Loucy (cell line): ENCODE results near the gene CFAP53.

Experiments used
- H2AFZ ChIP-seq: fragments of 200-600 bp; sonication (generic); 2 replicates; pipeline ENCODE4 v1.6.0; 2016; ENCODE audit warnings: antibody characterized with exemption, mild to moderate bottlenecking, low read length, moderate library complexity
- H3F3A ChIP-seq: fragments of 200-600 bp; 2 replicates; pipeline ENCODE4 v1.6.0; 2016; ENCODE audit warnings: antibody characterized with exemption, low read depth, mild to moderate bottlenecking
- H3K27me3 ChIP-seq: fragments of 200-600 bp; sonication (generic); 2 replicates; pipeline ENCODE4 v1.6.1; 2014; ENCODE audit warnings: low read length, mild to moderate bottlenecking; ENCODE audit not compliant: insufficient read depth, poor library complexity, severe bottlenecking
- H3K36me3 ChIP-seq: fragments of 200-600 bp; sonication (generic); 2 replicates; pipeline ENCODE4 v1.6.1; 2016; ENCODE audit warnings: low read length; ENCODE audit not compliant: insufficient read depth
- H3K4me1 ChIP-seq: fragments of 200-600 bp; sonication (generic); 2 replicates; pipeline ENCODE4 v1.5.1; 2014; ENCODE audit warnings: low read length, mild to moderate bottlenecking; ENCODE audit not compliant: insufficient read depth, poor library complexity, severe bottlenecking
- H3K4me2 ChIP-seq: fragments of 200-600 bp; sonication (generic); 2 replicates; pipeline ENCODE4 v1.6.0; 2014; ENCODE audit warnings: antibody characterized with exemption, low read length, low read depth, mild to moderate bottlenecking; ENCODE audit not compliant: poor library complexity, severe bottlenecking
- H3K4me3 ChIP-seq: fragments of 200-600 bp; sonication (generic); 2 replicates; pipeline ENCODE4 v1.5.1; 2014; ENCODE audit warnings: low read length, mild to moderate bottlenecking, mixed read lengths; ENCODE audit not compliant: poor library complexity, severe bottlenecking
- H3K79me2 ChIP-seq: fragments of 200-600 bp; sonication (generic); 2 replicates; pipeline ENCODE4 v1.6.1; 2014; ENCODE audit warnings: low read length; ENCODE audit not compliant: insufficient read depth
- H3K9ac ChIP-seq: fragments of 200-600 bp; sonication (generic); 2 replicates; pipeline ENCODE4 v1.6.0; 2014; ENCODE audit warnings: mild to moderate bottlenecking, low read depth, low read length, moderate library complexity; ENCODE audit not compliant: poor library complexity, severe bottlenecking
- H3K9me2 ChIP-seq: fragments of 200-600 bp; sonication (generic); replicated peaks from 2 replicates; pipeline ENCODE4 v1.6.1; 2016; ENCODE audit warnings: low read depth, low read length, mixed read lengths
- H3K9me3 ChIP-seq: fragments of 200-600 bp; sonication (generic); 2 replicates; pipeline ENCODE4 v1.6.1; 2014; ENCODE audit warnings: mild to moderate bottlenecking, antibody characterized with exemption, low read length, low read depth; ENCODE audit not compliant: insufficient read depth
- H4K20me1 ChIP-seq: fragments of 200-600 bp; sonication (generic); 2 replicates; pipeline ENCODE4 v1.6.0; 2014; ENCODE audit warnings: antibody characterized with exemption, low read length, mild to moderate bottlenecking; ENCODE audit not compliant: insufficient read depth, poor library complexity, severe bottlenecking
- CTCF ChIP-seq: fragments of 200-600 bp; sonication (generic); conservative IDR thresholded peaks from 2 replicates; pipeline ENCODE4 v1.5.1; 2014; ENCODE audit warnings: mild to moderate bottlenecking, antibody characterized with exemption, low read length
- EZH2phosphoT487 ChIP-seq: fragments of 200-600 bp; IDR thresholded peaks from 2 replicates; pipeline ENCODE4 v1.6.1; 2018; ENCODE audit warnings: antibody characterized with exemption, mild to moderate bottlenecking, moderate library complexity, borderline replicate concordance

The CFAP53 gene

GRCh38 chr18:50313031-50313607 is 46.8 kb upstream of the CFAP53 start:
- Histone ChIP-seq H3K9me3 (no peaks in the 10 kb centered on the region), H3K4me3 (no peak overlapping the region), H3K9ac (no peak overlapping the region), H3F3A (no peaks in the 10 kb centered on the region), H3K4me1 (peaks cover 3% of the 10 kb centered on the region), H3K79me2 (no peaks in the 10 kb centered on the region), H3K27me3 (peaks cover 20% of the 10 kb centered on the region), H3K36me3 (no peaks in the 10 kb centered on the region), H3K9me2 (no peaks in the 10 kb centered on the region), H4K20me1 (no peaks in the 10 kb centered on the region), H2AFZ (no peak overlapping the region), H3K4me2 (no peak overlapping the region)
- TF ChIP-seq EZH2phosphoT487 (no peak), CTCF (no peak)

DNA sequence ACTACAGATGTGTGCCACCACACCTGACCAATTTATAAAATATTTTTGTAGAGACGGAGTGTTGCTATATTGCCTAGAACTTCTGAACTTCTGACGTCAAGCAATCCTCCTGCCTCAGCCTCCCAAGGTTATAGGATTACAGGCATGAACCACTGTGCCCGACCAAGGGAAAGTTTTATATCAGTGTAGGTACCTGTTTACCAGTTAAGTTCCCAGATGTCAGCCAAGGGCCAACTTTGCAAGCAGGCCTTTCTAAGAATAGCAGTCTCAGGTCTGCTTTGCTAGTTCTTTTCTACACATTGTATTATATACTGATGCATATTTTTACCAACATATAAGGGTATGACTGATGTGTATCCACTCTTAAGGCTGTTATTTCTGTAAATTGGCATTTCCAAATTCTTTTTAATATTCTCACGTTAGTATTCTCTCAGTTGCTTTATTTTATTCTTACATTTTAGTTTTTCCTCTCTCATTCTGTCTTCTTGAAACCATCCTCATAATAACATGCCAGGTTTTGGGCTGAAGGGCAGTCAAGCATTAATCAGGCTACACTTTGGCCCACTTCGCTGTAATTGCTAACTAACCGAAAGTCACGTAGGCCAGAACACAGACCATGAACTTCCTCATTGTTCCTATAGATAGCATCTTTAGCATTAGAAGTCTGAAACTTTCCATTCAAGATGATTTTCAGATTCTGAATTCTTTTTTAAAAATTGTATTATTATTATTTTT is 46.2 kb upstream of the CFAP53 start:
- no peaks in the 10 kb centered on the region for H3K9me2 ChIP-seq
- H3K9me3 ChIP-seq: no peaks in the 10 kb centered on the region
- H4K20me1 ChIP-seq: no peaks in the 10 kb centered on the region
- peaks cover 20% of the 10 kb centered on the region for H3K27me3 ChIP-seq
- no peaks in the 10 kb centered on the region for H3F3A ChIP-seq
- H3K4me3 ChIP-seq: no peak overlapping the region
- no peak overlapping the region for H3K9ac ChIP-seq
- H3K4me1 ChIP-seq: peaks cover 7% of the 10 kb centered on the region
- no peaks in the 10 kb centered on the region for H3K36me3 ChIP-seq
- no peak overlapping the region for H2AFZ ChIP-seq
- no peak for TF ChIP-seq CTCF
- no peak for TF ChIP-seq EZH2phosphoT487
- H3K79me2 ChIP-seq: no peaks in the 10 kb centered on the region
- H3K4me2 ChIP-seq: no peak overlapping the region

- Histone ChIP-seq H3K27me3 (peaks cover 16% of the 10 kb centered on the region), H3F3A (no peaks in the 10 kb centered on the region), H3K9me2 (no peaks in the 10 kb centered on the region), H3K36me3 (no peaks in the 10 kb centered on the region), H3K79me2 (no peaks in the 10 kb centered on the region), H3K4me1 (peaks cover 11% of the 10 kb centered on the region), H2AFZ (no peak overlapping the region), H3K4me3 (no peak overlapping the region), H3K4me2 (no peak overlapping the region), H3K9ac (no peak overlapping the region), H3K9me3 (no peaks in the 10 kb centered on the region), H4K20me1 (no peaks in the 10 kb centered on the region)
- TF ChIP-seq EZH2phosphoT487 (no peak), CTCF (no peak)
Measured at GRCh38 chr18:50311650-50312049, 45.4 kb upstream of the CFAP53 start.
